Naive B cell (primary cell): ENCODE measurements around the gene MAP4K1. TPM values are rescaled to one million over a fixed set of nuclear protein-coding genes. Genes with fewer than 3 reads are reported as not detected.
"Not testable (repeated sequence)": the region's sequence is repeated elsewhere in the genome, so short reads cannot be mapped to it uniquely, and the experiment has no call there.

Source experiments
- ATAC-seq, 2 donors: fragments of 150-1000 bp; cut with Tn5 transposase; 2 replicates each; pipeline ENCODE4 v1.10.0; 2021; ENCODE audit warnings: low read depth in 2 of 2, mild to moderate bottlenecking in 2 of 2, moderate library complexity in 2 of 2
- DNase-seq: peaks from one replicate; pipeline ENCODE4 v3.0.0; 2022
- H3K27ac Mint-ChIP-seq, 6 donors: one replicate each; pipeline ENCODE4 v1.8.0; 2020 to 2022; ENCODE audit warnings: mild to moderate bottlenecking in 6 of 6, mixed read lengths in 6 of 6, moderate library complexity in 5 of 6, inconsistent platforms in 2 of 6
- H3K27me3 Mint-ChIP-seq, 3 donors: one replicate each; pipeline ENCODE4 v1.8.0; 2021 to 2022; ENCODE audit warnings: mixed read lengths in 3 of 3, mild to moderate bottlenecking in 1 of 3
- H3K36me3 Mint-ChIP-seq, 2 donors: one replicate each; pipeline ENCODE4 v1.8.0; 2020 to 2022; ENCODE audit warnings: mixed read lengths in 2 of 2, inconsistent platforms in 1 of 2, mild to moderate bottlenecking in 1 of 2
- H3K4me1 Mint-ChIP-seq, 3 donors: one replicate each; pipeline ENCODE4 v1.8.0; 2020 to 2022; ENCODE audit warnings: mixed read lengths in 3 of 3, inconsistent platforms in 1 of 3, mild to moderate bottlenecking in 1 of 3, moderate library complexity in 1 of 3
- H3K4me3 Mint-ChIP-seq, 8 donors: one replicate each; pipeline ENCODE4 v1.8.0; 2020 to 2022; ENCODE audit warnings: mild to moderate bottlenecking in 8 of 8, mixed read lengths in 8 of 8, moderate library complexity in 8 of 8, inconsistent platforms in 2 of 8
- H3K9me3 Mint-ChIP-seq, 7 donors: one replicate each; pipeline ENCODE4 v1.8.0; 2020 to 2022; ENCODE audit warnings: mixed read lengths in 7 of 7, mild to moderate bottlenecking in 5 of 7, inconsistent platforms in 2 of 7, moderate library complexity in 1 of 7
- polyA plus RNA-seq, 6 donors: library from polyadenylated mRNA; unstranded; fragments of 300-500 nt; fragmentation: Illumina TruSeq; gene quantifications; one replicate each; pipeline ENCODE4 v1.2.3, GENCODE V29; 2021; ENCODE audit warnings: low read depth in 6 of 6

Gene MAP4K1
- polyA plus RNA-seq, 6 donors from 2014 or later = 119 to 194 (median 138) TPM

- Mint-ChIP-seq H3K36me3 (no peaks in the 10 kb centered on the region), H3K9me3 (no peaks in the 10 kb centered on the region), H3K27me3 (no peaks in the 10 kb centered on the region), H3K27ac (peak overlapping the region; percentile 26 to 93 (median 75)), H3K4me3 (peak overlapping the region; percentile 87 to 99 (median 94)), H3K4me1 (peaks cover 25 to 43% (median 39%) of the 10 kb centered on the region in 3 donors)
- no peak for DNase-seq
- ATAC-seq = no peak
Observed at GRCh38 chr19:38647966-38648768, 30.4 kb upstream of the MAP4K1 start.

GRCh38 chr19:38647368-38647965 lies 29.7 kb upstream of the MAP4K1 start, which contains the start of gene ACTN4:
Gene ACTN4, plus strand, starts transcription at chr19:38647649. Its CDS starts 97 bp downstream, at chr19:38647746.
- Mint-ChIP-seq H3K9me3 (no peaks in the 10 kb centered on the region), H3K4me1 (peaks cover 25 to 40% (median 38%) of the 10 kb centered on the region in 3 donors)

GRCh38 chr19:38644719-38645118 lies 27.0 kb upstream of the MAP4K1 start:
- peak overlapping the region in 2 of 8 donors; percentile 51 to 63 for H3K4me3 Mint-ChIP-seq
- no peak for ATAC-seq
- H3K9me3 Mint-ChIP-seq = no peaks in the 10 kb centered on the region
- H3K36me3 Mint-ChIP-seq = no peaks in the 10 kb centered on the region
- no peaks in the 10 kb centered on the region for H3K27me3 Mint-ChIP-seq
- peaks cover 20 to 27% (median 24%) of the 10 kb centered on the region in 3 donors for H3K4me1 Mint-ChIP-seq
- no peak overlapping the region for H3K27ac Mint-ChIP-seq
- no peak for DNase-seq

More at GRCh38 chr19:38647368-38647965, 29.7 kb upstream of the MAP4K1 start, which contains the start of gene ACTN4:
- H3K4me3 Mint-ChIP-seq = peak within 1 kb of the TSS; percentile 87 to 99 (median 94)
- H3K27ac Mint-ChIP-seq = peak within 1 kb of the TSS; percentile 72 to 95 (median 86)
- H3K36me3 Mint-ChIP-seq = no peaks in the 10 kb centered on the region
- H3K27me3 Mint-ChIP-seq = no peaks in the 10 kb centered on the region
- ATAC-seq = peak; percentile 88 to 91
- peak; percentile 100 for DNase-seq

- DNase-seq (no peak), ATAC-seq (no peak)
- Mint-ChIP-seq H3K4me3 (no peak overlapping the region), H3K27me3 (no peaks in the 10 kb centered on the region), H3K4me1 (peaks cover 3 to 7% (median 5%) of the 10 kb centered on the region in 3 donors), H3K9me3 (no peaks in the 10 kb centered on the region), H3K36me3 (no peaks in the 10 kb centered on the region), H3K27ac (peak overlapping the region in 1 of 6 donors; percentile 41)
Observed at GRCh38 chr19:38642176-38642575, 24.4 kb upstream of the MAP4K1 start.

- Mint-ChIP-seq H3K36me3 (peaks cover 0 to 4% of the 10 kb centered on the region in 2 donors), H3K4me3 (no peak overlapping the region), H3K27ac (no peak overlapping the region), H3K9me3 (no peaks in the 10 kb centered on the region), H3K4me1 (peaks cover 11 to 19% (median 15%) of the 10 kb centered on the region in 3 donors), H3K27me3 (no peaks in the 10 kb centered on the region)
- ATAC-seq (no peak), DNase-seq (no peak)
Observed at GRCh38 chr19:38640368-38640767, 22.6 kb upstream of the MAP4K1 start.

GRCh38 chr19:38639679-38640078 lies 21.9 kb upstream of the MAP4K1 start:
- Mint-ChIP-seq H3K9me3 (no peaks in the 10 kb centered on the region), H3K36me3 (peaks cover 0 to 4% of the 10 kb centered on the region in 2 donors), H3K4me1 (peaks cover 13 to 23% (median 18%) of the 10 kb centered on the region in 3 donors), H3K4me3 (peak overlapping the region in 1 of 8 donors; percentile 22), H3K27me3 (no peaks in the 10 kb centered on the region), H3K27ac (no peak overlapping the region)
- ATAC-seq = no peak
- DNase-seq = no peak

- peaks cover 16 to 26% (median 23%) of the 10 kb centered on the region in 3 donors for H3K4me1 Mint-ChIP-seq
- no peaks in the 10 kb centered on the region for H3K9me3 Mint-ChIP-seq
- no peak overlapping the region for H3K27ac Mint-ChIP-seq
- no peak for ATAC-seq
- H3K4me3 Mint-ChIP-seq = no peak overlapping the region
- peaks cover 0 to 4% of the 10 kb centered on the region in 2 donors for H3K36me3 Mint-ChIP-seq
- no peaks in the 10 kb centered on the region for H3K27me3 Mint-ChIP-seq
- DNase-seq = no peak
Observed at GRCh38 chr19:38638461-38638860, 20.7 kb upstream of the MAP4K1 start.

- Mint-ChIP-seq H3K27me3 (no peaks in the 10 kb centered on the region), H3K4me3 (peak overlapping the region in 1 of 8 donors; percentile 31), H3K27ac (peak overlapping the region in 2 of 6 donors; percentile 47 to 65), H3K36me3 (peaks cover 8 to 9% of the 10 kb centered on the region in 2 donors), H3K9me3 (no peaks in the 10 kb centered on the region), H3K4me1 (peaks cover 17 to 26% (median 23%) of the 10 kb centered on the region in 3 donors)
- ATAC-seq (no peak), DNase-seq (no peak)
Observed at GRCh38 chr19:38635483-38636399, 18.0 kb upstream of the MAP4K1 start.

- peak overlapping the region in 5 of 8 donors; percentile 16 to 79 (median 52) for H3K4me3 Mint-ChIP-seq
- H3K27ac Mint-ChIP-seq = peak overlapping the region in 5 of 6 donors; percentile 25 to 88 (median 55)
- peaks cover 8 to 9% of the 10 kb centered on the region in 2 donors for H3K36me3 Mint-ChIP-seq
- H3K9me3 Mint-ChIP-seq = no peaks in the 10 kb centered on the region
- peak; percentile 71 for DNase-seq
- H3K4me1 Mint-ChIP-seq = peaks cover 17 to 26% (median 23%) of the 10 kb centered on the region in 3 donors
- peak; percentile 24 to 44 for ATAC-seq
- H3K27me3 Mint-ChIP-seq = no peaks in the 10 kb centered on the region
Observed at GRCh38 chr19:38634757-38635482, 17.2 kb upstream of the MAP4K1 start.

GRCh38 chr19:38632476-38633213 lies 14.9 kb upstream of the MAP4K1 start:
- no peaks in the 10 kb centered on the region for H3K27me3 Mint-ChIP-seq
- peak overlapping the region in 1 of 8 donors; percentile 35 for H3K4me3 Mint-ChIP-seq
- peaks cover 9 to 19% of the 10 kb centered on the region in 2 donors for H3K36me3 Mint-ChIP-seq
- DNase-seq = no peak
- no peaks in the 10 kb centered on the region for H3K9me3 Mint-ChIP-seq
- peak overlapping the region in 1 of 6 donors; percentile 44 for H3K27ac Mint-ChIP-seq
- peaks cover 18 to 28% (median 23%) of the 10 kb centered on the region in 3 donors for H3K4me1 Mint-ChIP-seq
- no peak for ATAC-seq

- peaks cover 9 to 23% of the 10 kb centered on the region in 2 donors for H3K36me3 Mint-ChIP-seq
- DNase-seq, H3K27me3 Mint-ChIP-seq, H3K9me3 Mint-ChIP-seq, H3K4me3 Mint-ChIP-seq, ATAC-seq: not testable (repeated sequence)
- peaks cover 17 to 22% (median 17%) of the 10 kb centered on the region in 3 donors for H3K4me1 Mint-ChIP-seq
- peak overlapping the region in 2 of 6 donors; percentile 77 to 83 for H3K27ac Mint-ChIP-seq
Observed at GRCh38 chr19:38631811-38632475, 14.2 kb upstream of the MAP4K1 start.
